HG03520 (cell line): ENCODE measurements around the gene SLC2A4.

Experiments
- ATAC-seq: cut with Tn5 transposase; IDR thresholded peaks from one replicate; pipeline ENCODE4 v1.9.1; 2021; ENCODE audit warnings: mild to moderate bottlenecking, moderate library complexity; ENCODE audit not compliant: unreplicated experiment

SLC2A4 gene

GRCh38 chr17:7263801-7264078 lies 17.8 kb upstream of the SLC2A4 start:
- ATAC-seq = no peak

- no peak for ATAC-seq
Measured at GRCh38 chr17:7266784-7267183, 14.7 kb upstream of the SLC2A4 start.

- no peak for ATAC-seq
Measured at GRCh38 chr17:7279448-7279847, 2.1 kb upstream of the SLC2A4 start.

GRCh38 chr17:7280519-7281073 lies 922 bp upstream of the SLC2A4 start:
- ATAC-seq = no peak

GRCh38 chr17:7281953-7282751 lies 634 bp downstream of the SLC2A4 start:
- no peak for ATAC-seq

GRCh38 chr17:7282752-7283321 lies 1.3 kb downstream of the SLC2A4 start:
- ATAC-seq = no peak

GRCh38 chr17:7283471-7284216 lies 2.1 kb downstream of the SLC2A4 start:
- no peak for ATAC-seq

GRCh38 chr17:7284911-7285310 lies 3.4 kb downstream of the SLC2A4 start:
- ATAC-seq = no peak

GRCh38 chr17:7285679-7286078 lies 4.2 kb downstream of the SLC2A4 start:
- ATAC-seq = no peak

- ATAC-seq = no peak
Measured at GRCh38 chr17:7289256-7290032, 7.9 kb downstream of the SLC2A4 start.

- no peak for ATAC-seq
Measured at GRCh38 chr17:7290166-7290565, 8.6 kb downstream of the SLC2A4 start.

- no peak for ATAC-seq
Measured at GRCh38 chr17:7290685-7291084, 9.2 kb downstream of the SLC2A4 start.

- no peak for ATAC-seq
Measured at GRCh38 chr17:7292194-7292593, 10.7 kb downstream of the SLC2A4 start.

- no peak for ATAC-seq
Measured at GRCh38 chr17:7292729-7293128, 11.2 kb downstream of the SLC2A4 start.

- ATAC-seq = no peak
Measured at GRCh38 chr17:7293159-7293558, 11.6 kb downstream of the SLC2A4 start.

GRCh38 chr17:7293816-7294613 lies 12.5 kb downstream of the SLC2A4 start:
- no peak for ATAC-seq

GRCh38 chr17:7294614-7295153 lies 13.2 kb downstream of the SLC2A4 start, which contains the start of gene YBX2:
Gene YBX2, minus strand, starts transcription at chr17:7294639. Its CDS starts 139 bp downstream, at chr17:7294500.
- ATAC-seq = no peak

GRCh38 chr17:7295230-7296180 lies 14.0 kb downstream of the SLC2A4 start:
- no peak for ATAC-seq
